ENCODE data around the gene NTM. TPM values are rescaled to one million over a fixed set of nuclear protein-coding genes. Genes with fewer than 3 reads are reported as not detected.

Gene NTM
- total and polyA plus RNA-seq, 8 donors, result 0.04 to 4.4 (median 0.50) TPM

- 19 to 20% methylated on average over 34 of the region's 34 CpGs for whole genome bisulfite sequencing, 2 donors
- Histone ChIP-seq H3K4me1 (no peaks in the 10 kb centered on the region), H3K4me3 (no peak overlapping the region), H3K9me3 (no peaks in the 10 kb centered on the region), H3K36me3 (no peaks in the 10 kb centered on the region), H3K27me3 (no peaks in the 10 kb centered on the region), H3K27ac (no peak overlapping the region)
- DNase-seq (peak; percentile 70 to 94 (median 86)), FAIRE-seq (no peak), ATAC-seq (peak; percentile 91 to 99 (median 96))
- intact Hi-C loops (cut with DNase I), result no loop called here
- TF ChIP-seq CTCF (IDR thresholded peaks at IDR 0.05), result peak; percentile 93 to 96 (median 94)
Observed at GRCh38 chr11:131694526-131695424, 324.4 kb downstream of the NTM start.

- FAIRE-seq (no peak), DNase-seq (no peak), ATAC-seq (no peak)
- Histone ChIP-seq H3K27me3 (no peaks in the 10 kb centered on the region), H3K36me3 (no peaks in the 10 kb centered on the region), H3K9me3 (no peaks in the 10 kb centered on the region), H3K4me3 (no peak overlapping the region), H3K4me1 (no peaks in the 10 kb centered on the region), H3K27ac (no peak overlapping the region)
- WGBS, 2 donors, result 61 to 68% methylated on average over 10 of the region's 10 CpGs
- intact Hi-C loops (cut with DNase I), result no loop called here
- TF ChIP-seq CTCF (IDR thresholded peaks at IDR 0.05), result no peak
Observed at GRCh38 chr11:131695889-131696429, 325.5 kb downstream of the NTM start.

GRCh38 chr11:131696690-131697089 is 326.3 kb downstream of the NTM start:
- no peak overlapping the region for H3K27ac ChIP-seq
- no peak for ATAC-seq
- no peaks in the 10 kb centered on the region for H3K27me3 ChIP-seq
- no peaks in the 10 kb centered on the region for H3K9me3 ChIP-seq
- no peak for DNase-seq
- no peak overlapping the region for H3K4me3 ChIP-seq
- FAIRE-seq, result no peak
- 39 to 48% methylated on average over 8 of the region's 8 CpGs for WGBS, 2 donors
- no peak for TF ChIP-seq CTCF (IDR thresholded peaks at IDR 0.05)
- intact Hi-C loops (cut with DNase I), result no loop called here
- no peaks in the 10 kb centered on the region for H3K36me3 ChIP-seq
- H3K4me1 ChIP-seq, result no peaks in the 10 kb centered on the region

- DNase-seq (no peak), ATAC-seq (no peak), FAIRE-seq (no peak)
- intact Hi-C loops (cut with DNase I), result no loop called here
- no peaks in the 10 kb centered on the region for H3K4me1 ChIP-seq
- H3K27me3 ChIP-seq, result no peaks in the 10 kb centered on the region
- no peak for TF ChIP-seq CTCF (IDR thresholded peaks at IDR 0.05)
- H3K9me3 ChIP-seq, result no peaks in the 10 kb centered on the region
- WGBS, 2 donors, result 68 to 76% methylated on average over 1 of the region's 1 CpG
- H3K4me3 ChIP-seq, result no peak overlapping the region
- no peak overlapping the region for H3K27ac ChIP-seq
- H3K36me3 ChIP-seq, result no peaks in the 10 kb centered on the region
Observed at GRCh38 chr11:131703311-131703710, 332.9 kb downstream of the NTM start.

- intact Hi-C loops (cut with DNase I), result no loop called here
- 65 to 75% methylated on average over 2 of the region's 2 CpGs for WGBS, 2 donors
- H3K27me3 ChIP-seq, result no peaks in the 10 kb centered on the region
- no peaks in the 10 kb centered on the region for H3K4me1 ChIP-seq
- H3K4me3 ChIP-seq, result no peak overlapping the region
- H3K9me3 ChIP-seq, result no peaks in the 10 kb centered on the region
- no peak overlapping the region for H3K27ac ChIP-seq
- DNase-seq (no peak), ATAC-seq (no peak), FAIRE-seq (no peak)
- H3K36me3 ChIP-seq, result no peaks in the 10 kb centered on the region
- TF ChIP-seq CTCF (IDR thresholded peaks at IDR 0.05), result no peak
Observed at GRCh38 chr11:131704682-131705081, 334.3 kb downstream of the NTM start.
